GM18507 (cell line): ENCODE results near the gene SLC22A23.

ENCODE experiments used
- DNase-seq: peaks from one replicate; pipeline ENCODE4 v3.0.0; 2011; ENCODE audit warnings: low read depth; ENCODE audit not compliant: insufficient read length; ENCODE audit errors: extremely low spot score
- FAIRE-seq: peaks from 2 replicates; lab custom pipeline; 2011; peaks lifted over from hg19 to GRCh38; lab: Jason Lieb, UNC

The SLC22A23 gene

DNA sequence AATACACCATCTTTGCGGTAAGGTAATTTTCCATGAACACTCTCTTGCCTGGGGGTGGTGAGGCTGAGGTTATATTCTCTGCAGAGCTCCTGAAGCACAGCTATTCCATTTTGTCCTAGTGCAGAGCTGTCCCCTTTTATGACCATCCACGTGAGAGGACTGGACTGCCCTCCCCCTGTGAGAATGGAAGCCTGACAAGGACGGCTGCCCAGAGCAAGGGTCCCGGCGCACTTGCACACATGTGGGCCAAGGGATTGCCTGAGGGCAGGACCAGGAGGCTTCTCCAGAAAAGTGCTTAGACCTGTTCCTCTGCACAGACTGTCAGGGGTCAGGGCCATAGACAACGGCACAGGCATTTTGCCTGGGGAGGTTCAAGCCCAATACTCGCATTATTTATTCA is 48.2 kb downstream of the SLC22A23 start:
- DNase-seq, result no peak
- no peak for FAIRE-seq

DNA sequence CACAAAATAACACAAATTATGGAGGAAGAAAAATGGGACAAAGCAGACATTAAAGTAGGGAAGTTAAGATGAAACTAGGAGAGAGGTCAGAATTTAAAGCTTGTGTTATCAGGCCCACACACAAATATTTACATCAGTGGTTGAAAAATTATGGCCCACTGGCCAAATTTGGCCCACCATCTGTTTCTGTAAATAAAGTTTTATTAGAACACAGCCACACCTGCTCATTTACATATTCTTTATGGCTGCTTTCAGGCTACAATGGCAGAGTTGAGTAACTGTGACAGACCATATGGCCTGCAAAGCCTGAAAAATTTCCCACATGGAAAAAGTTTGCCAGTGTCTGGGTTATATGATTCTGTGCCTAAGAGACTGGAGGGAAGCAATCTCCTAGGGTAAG is 49.0 kb downstream of the SLC22A23 start:
- DNase-seq (no peak), FAIRE-seq (no peak)

DNA sequence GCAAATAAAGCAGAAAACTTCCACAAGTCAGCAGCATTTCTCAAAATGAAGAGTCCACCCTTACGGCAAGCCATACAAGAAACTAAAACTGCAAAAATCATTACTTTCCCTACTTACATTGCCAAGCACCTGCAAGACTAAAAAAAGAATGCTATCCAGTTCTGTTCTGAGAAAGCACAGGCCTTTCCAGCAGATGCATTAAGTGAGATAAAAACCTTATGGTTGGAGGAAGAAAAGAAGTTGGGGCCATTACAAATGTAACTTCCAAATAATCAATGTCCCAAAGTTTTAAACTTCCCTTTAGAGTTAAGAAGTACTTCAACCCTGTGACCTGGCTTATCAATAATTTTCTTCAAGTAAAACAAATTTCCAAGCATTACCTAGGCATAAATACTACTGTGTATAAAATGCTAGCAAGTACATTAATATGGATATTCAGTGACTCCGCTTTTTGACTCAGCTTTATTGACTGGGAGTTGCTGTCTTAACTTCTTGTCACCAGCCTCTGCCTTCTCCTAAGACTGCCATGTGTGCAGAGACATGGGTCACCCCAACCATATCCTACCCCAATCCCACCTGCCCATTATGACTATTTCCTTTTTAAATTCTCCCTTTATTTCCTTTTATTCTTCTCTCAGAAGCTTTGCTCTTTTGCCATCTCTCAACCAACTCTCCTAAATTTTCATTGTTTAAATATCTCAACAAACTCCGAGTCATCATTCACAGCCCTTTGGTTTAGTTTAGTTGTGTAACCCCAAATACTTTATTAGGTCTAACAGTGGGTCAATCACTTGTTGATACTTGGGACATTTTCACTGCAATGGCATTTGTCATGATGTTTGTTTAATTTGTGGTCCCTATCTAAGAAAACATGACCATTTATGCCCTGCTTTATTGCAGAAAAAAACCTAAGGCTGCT is 49.7 kb downstream of the SLC22A23 start:
- DNase-seq (no peak), FAIRE-seq (no peak)

DNA sequence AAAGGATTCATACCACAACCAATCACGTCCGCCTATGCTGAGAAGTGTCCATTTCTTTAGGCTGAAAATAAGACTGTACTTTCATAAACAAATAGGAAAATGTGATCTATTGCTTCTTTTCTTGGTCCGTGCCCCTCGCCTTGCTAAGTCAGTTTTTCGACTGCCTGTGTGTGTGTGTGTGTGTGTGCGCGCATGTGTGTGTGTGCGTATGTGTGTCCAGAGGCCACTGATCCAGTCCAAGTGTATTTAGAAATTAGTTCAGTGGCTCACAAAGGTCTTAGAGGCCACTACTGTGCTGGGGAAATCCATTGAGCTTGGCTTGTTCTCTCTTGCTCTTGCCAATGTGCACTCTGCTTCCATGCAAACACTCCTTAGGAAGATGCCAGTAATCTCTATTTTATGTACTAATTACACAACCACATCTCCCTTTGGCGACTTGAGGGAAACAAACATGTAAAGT is 50.5 kb downstream of the SLC22A23 start:
- FAIRE-seq (no peak), DNase-seq (no peak)

DNA sequence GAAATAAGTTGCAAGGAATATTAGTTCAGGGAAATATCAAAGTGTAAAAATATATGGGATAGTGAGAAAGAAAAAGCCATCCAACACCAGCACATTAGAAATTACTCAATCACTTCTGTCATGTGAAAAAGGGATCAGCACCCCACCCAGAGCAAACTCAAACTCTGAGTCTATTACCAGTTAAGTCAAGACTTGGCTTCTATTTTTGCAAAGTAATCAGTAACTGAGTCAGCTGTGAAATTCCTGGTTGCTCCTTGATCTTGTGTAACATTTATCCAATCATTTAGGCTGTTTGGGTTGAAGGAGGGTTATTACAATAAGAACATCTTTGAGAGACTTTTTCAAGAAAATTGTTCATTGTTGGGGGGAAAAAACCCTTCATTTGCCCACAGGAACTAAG is 51.2 kb downstream of the SLC22A23 start:
- no peak for FAIRE-seq
- DNase-seq, result no peak

DNA sequence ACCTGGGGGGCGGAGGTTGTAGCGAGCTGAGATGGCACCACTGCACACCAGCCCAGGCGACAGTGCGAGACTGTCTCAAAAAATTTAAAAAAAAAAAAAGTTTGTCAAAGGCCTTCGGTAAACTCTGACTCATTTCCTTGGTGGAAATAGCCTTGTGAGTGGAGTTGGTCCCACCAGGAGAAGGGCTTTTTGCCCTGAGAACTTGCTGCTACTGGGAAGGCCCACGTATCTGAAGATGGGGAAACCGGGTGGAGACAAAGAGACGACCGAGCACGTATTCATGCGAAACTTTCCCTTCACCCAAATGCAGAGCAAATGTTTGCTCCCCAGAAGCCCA is 51.7 kb downstream of the SLC22A23 start:
- DNase-seq, result no peak
- FAIRE-seq, result no peak

DNA sequence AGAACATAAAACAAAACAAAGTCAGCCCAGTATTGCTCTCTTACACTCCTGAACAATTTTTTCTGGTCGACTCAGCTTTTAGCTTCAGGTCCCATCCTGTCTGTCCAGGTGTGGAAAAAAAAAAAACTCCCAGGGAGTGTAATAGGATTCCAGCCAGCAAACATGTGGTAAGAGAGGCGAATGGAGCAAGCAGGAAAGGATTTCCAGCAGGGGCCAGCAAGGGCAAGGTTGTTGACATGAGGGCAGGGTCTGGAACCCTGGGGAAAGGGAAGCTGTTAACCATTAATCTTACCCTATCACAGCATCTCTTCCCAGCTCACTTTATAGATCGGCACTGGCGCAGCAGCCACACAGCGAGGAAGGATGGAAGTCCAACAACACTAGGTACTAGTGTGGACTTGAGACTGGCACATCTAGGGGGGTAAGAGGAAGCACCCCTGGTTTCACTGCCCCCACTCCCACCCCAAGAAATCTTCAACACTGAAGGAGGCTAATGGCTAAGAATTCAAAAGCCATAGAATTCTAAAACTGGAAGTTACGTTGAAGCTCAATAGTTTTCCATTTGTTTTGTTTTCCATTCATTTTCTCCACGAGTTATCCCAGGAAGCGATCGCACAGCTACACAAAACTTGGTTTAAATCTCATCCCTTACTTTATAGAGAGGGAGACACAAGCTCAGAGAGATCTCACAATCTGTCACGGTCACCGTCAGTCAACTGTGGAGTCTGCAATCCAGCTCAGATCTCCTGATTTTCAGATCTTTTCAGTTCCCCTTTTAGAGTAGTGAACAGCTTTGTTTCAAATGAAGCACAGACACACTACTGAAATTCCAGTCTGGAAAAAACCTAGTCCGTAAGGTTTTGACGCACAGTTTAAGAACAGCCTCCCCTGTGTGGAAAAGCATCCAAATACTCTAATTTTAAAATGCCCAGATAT is 53.3 kb downstream of the SLC22A23 start:
- DNase-seq (no peak), FAIRE-seq (no peak)

DNA sequence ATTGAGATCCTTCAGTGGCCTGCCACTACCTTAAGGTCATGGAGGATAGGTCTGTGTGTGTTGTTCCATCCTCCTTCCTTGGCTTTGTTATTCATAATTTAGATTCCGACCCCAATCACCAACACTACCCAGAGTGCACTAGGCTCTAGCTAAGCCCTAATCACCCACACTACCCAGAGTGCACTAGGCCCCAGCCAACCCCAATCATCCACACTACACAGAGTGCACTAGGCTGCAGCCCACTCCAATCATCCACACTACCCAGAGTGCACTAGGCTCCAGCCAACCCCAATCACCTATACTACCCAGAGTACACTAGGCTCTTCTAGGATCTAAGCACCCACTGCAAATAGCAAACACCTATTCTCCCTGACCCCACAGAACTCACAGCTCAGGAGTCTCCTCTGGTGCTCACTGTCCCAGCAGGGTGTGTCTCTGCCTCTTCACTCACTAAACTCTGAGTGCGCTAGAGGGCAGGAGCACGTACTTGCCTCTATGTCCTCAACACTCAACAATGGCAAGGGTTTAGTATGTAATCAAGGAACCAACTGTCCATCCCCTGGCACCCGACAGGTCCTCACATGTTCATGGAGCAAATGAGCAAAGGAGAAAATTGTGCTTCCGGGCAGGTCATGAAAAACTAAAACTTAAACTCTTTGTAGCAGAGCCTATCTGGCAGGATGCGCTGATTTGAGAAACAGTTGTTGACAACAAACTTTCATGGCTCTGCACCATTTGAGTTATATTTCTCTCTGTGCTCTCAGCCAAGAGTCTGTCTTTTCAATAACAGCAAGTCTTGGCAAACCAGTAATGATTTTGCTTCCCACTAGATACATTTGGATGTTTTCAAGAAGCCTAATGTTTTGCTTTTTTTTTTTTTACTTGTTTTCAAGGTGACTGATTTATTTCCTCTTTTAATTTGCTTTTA is 54.3 kb downstream of the SLC22A23 start:
- no peak for DNase-seq
- FAIRE-seq, result no peak

DNA sequence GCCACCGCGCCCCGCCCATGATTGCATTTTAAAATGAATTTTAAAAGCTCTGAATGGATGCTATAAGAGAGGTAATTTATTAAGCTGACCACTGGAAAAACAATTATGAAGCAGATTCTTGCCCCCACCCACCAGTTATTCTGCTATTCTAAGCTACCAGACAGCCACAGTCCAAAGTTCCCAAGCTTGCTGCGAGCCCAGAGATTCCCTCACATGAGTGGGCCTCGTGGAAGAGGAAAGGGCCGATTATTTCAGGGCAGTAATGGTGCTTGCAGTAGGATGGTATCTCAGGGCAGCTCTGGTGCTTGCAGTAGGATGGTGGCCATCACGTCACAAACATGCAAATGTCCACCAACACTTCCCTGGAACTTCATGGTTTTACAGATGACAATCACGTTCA is 56.7 kb downstream of the SLC22A23 start:
- DNase-seq (no peak), FAIRE-seq (no peak)

DNA sequence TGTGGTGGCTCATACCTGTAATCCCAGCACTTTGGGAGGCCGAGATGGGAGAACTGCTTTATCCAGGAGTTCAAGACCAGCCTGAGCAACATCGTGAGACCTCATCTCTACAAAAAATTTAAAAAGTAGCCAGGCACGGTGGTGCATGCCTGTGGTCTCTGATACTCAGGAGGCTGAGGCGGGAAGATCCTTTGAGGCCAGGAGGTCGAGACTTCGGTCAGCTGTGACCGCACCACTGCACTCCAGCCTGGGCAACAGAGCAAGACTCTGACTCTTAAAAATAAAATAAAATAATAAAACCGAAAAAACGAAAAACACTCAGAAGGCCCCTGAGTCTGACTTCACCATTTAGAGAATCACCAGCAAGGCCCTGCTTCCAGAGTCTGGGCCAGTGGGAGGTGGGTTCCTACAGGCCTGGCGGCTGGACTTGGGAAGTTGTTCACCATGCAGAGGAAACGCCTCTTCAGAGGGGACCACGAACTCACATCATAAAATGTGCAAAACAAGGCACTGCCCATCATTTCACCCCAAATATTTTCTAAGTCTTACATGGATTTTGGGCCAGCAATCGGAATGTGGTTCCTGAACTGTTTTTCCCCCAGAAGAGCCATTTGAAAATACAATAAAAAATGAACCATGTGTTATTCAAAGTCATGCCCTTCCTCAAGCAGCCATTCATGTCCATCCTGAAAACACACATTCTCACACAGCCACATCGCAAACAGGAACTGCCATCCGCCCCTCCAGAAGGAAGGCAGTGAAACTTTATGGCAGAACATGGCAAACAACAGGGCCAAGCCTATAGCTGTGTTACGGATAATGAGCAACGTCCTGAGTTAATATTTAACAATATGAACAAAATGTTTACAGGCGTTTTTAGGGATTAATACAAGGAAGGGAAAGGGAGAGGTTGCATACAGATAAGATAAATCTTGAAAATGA is 57.8 kb downstream of the SLC22A23 start:
- no peak for FAIRE-seq
- no peak for DNase-seq

DNA sequence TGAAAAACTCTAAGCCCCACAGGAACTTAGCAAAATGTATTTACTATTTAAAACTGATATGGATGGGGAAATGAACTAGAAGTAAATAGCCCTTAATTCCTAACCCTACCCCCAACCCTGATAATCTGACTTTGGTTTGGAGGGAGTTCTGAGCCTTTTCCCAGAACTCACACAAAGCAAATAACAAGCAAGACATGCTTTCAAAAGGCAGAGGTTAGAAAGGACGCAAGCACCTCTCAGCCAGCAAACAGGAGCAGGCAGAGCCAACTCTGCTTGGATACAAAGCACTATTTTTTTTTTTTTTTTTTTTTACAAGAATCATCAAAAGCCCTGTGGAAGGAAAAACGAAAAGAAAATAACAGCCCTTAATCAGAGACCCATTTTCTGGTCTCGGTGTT is 58.7 kb downstream of the SLC22A23 start:
- DNase-seq (no peak), FAIRE-seq (no peak)

DNA sequence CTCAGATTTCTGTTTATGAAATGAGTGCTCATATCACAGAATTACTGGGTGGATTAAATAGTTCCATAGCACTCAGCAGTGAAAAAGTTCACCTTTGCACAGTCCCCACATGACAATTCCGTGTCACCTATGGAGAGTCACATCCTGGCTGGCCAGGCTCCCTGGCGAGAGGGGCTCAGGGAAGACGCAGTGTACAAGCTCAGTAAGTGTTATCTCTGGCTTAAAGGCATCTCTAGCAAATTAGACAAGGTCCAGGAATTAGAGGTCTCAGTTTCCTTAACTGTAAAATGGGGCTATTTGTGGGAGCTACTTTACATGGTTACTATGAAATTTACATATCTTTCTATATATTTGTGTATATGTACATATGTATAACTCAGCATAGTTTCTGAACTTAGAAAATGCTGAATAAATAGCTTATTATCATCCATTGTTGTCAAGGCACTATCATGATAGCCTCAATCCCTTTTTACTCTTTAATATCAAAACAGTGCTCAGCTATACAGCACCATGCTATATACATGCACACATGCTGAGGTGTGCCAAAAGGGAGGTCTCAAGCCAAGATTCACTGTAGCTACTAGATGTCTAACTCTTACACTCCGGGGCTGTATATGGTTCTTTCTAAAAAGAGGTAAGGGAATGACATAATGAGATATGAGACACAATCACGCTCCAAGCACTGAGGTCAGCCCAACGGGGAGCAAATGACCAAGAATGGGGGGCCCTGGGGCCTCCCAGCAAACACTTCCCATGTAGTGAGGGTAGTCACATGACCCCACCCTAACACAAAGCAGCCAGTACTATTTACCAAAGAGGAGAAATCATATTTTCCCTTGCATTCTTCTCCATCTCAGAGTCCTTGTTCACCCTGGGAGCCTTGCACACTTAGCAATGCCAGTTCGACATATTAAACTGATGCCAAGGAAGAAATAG is 59.4 kb downstream of the SLC22A23 start:
- FAIRE-seq (no peak), DNase-seq (no peak)

DNA sequence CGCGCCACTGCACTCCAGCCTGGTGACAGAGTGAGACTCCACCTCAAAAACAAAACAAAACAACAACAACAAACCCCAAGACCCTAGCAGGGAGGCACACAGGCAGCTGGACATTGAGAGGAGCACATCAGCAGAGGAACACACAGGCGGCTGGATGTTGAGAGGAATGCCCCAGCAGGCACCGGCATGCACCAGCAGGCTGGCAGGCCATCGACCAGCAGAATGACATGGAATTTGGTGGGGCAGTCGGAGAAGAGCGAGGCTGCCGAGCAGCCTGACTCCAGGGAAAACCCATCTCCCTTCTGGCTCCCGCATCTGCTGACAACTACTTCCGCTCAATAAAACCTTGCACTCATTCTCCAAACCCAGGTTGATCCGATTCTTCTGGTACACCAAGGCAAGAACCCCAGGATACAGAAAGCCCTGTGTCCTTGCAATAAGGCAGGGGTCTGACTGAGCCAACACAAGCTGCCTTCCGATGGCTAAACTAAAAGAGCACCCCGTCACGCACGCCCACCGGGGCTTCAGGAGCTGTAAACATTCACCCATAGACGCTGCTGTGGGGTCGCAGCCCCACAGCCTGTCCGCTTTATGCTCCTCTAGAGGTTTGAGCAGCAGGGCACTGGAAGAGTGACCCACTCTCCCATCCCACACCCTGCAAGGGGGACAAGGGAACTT is 60.2 kb downstream of the SLC22A23 start:
- DNase-seq, result no peak
- no peak for FAIRE-seq

DNA sequence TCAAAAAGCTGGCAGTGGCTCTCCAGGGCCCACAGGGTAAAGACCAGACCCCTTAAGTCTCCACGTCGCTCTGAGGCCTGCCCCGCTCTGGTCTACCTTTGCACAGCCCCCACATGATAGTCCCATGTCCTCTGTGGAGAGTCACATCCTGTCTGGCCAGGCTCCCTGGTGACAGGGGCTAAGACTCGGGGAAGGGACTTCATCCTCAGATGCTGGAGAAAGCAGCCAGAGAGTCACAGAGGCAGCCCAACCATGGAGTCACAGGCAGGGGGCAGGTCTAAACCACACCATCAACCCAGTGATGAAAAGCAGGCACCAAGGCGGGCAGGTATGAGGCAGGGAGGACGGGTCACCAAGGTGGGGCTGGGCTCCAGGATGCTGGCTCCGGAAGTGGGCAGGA is 62.2 kb downstream of the SLC22A23 start:
- no peak for DNase-seq
- FAIRE-seq, result no peak

DNA sequence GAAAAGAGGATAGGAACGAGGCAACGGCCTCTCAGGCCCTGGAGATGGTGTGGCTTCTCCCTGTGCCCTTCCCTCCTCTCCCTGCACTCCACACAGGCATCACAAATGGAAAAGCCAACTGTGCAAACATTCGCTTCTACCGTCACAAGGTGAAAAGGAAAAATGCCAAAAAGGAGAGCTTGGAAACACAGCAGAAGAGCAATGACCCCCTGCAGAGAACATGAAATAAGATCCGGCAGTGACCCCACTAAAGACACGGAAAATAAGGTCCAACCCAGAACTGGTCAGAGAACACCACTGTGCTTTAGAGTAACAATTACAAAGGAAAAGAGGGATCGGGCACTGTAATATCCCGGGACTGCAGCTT is 63.0 kb downstream of the SLC22A23 start:
- no peak for DNase-seq
- no peak for FAIRE-seq

DNA sequence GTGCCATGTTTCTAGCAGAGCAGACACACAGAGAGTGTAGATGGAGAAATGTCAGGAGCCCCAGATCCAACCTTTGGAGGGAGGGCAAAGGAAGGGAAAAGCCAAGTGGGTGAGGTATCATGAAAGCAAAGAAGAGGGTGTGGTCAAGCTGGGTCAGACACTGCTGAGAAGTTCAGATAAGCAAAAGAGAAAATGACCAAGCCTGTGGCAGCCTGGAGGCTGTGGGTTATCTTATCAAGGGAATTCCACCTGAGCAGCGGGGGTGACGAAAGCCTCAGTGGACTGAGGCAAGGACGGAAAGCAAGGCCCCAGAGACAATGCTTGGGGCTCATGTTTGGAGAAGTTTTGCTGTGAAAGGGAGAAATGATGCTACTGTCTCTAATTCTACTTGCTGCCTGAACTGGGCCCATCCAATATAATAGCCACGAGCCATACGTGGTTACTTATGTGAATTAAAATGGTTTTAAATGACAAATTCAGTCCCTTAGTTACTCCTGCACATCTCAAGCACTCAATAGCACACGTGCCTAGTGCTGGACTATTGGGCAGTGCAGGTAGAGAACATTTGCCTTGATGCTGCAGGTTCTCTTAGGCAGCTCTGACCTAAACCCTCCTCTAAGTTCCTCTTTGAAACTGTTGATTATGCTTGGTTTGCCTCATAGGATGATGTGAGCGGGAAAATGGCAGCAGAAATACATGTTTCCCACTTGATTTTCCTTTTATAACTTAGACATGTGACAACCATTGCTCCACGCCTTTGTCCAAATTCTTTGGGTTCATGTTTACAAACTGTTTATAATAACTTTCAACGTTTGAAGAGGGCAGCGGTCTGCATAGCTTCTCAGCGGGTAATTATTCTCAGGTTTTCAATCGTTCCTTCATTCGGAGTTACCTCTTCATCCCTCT is 63.7 kb downstream of the SLC22A23 start:
- DNase-seq (no peak), FAIRE-seq (no peak)
